Memory B cell (primary cell): ENCODE results near the gene NCKAP1.
"Not testable (repeated sequence)": the region's sequence is repeated elsewhere in the genome, so short reads cannot be mapped to it uniquely, and the experiment has no call there.

Source experiments
- ATAC-seq: fragments of 150-1000 bp; cut with Tn5 transposase; 2 replicates; pipeline ENCODE4 v1.10.0; 2021; ENCODE audit warnings: low read depth, mild to moderate bottlenecking, moderate library complexity
- DNase-seq, 2 donors: peaks; one replicate each; pipeline ENCODE4 v3.0.0; 2022; ENCODE audit warnings: low spot score in 2 of 2
- H3K27ac Mint-ChIP-seq: one replicate; pipeline ENCODE4 v1.8.0; 2022; ENCODE audit warnings: mild to moderate bottlenecking, moderate library complexity, mixed read lengths
- H3K27me3 Mint-ChIP-seq: one replicate; pipeline ENCODE4 v1.8.0; 2022; ENCODE audit warnings: mixed read lengths
- H3K36me3 Mint-ChIP-seq: one replicate; pipeline ENCODE4 v1.8.0; 2022; ENCODE audit warnings: mild to moderate bottlenecking, mixed read lengths
- H3K4me1 Mint-ChIP-seq: one replicate; pipeline ENCODE4 v1.8.0; 2022; ENCODE audit warnings: mixed read lengths
- H3K4me3 Mint-ChIP-seq: one replicate; pipeline ENCODE4 v1.8.0; 2022; ENCODE audit warnings: mild to moderate bottlenecking, moderate library complexity, mixed read lengths
- H3K9me3 Mint-ChIP-seq: one replicate; pipeline ENCODE4 v1.8.0; 2022; ENCODE audit warnings: mixed read lengths

The NCKAP1 gene

GRCh38 chr2:183059561-183059960 is 21.3 kb upstream of the NCKAP1 start:
- Mint-ChIP-seq H3K4me3 (no peak overlapping the region), H3K4me1 (no peaks in the 10 kb centered on the region), H3K27ac (no peak overlapping the region), H3K9me3 (no peaks in the 10 kb centered on the region), H3K27me3 (peaks cover 7% of the 10 kb centered on the region), H3K36me3 (no peaks in the 10 kb centered on the region)
- ATAC-seq (no peak), DNase-seq (no peak)

- H3K4me1 Mint-ChIP-seq = no peaks in the 10 kb centered on the region
- no peaks in the 10 kb centered on the region for H3K9me3 Mint-ChIP-seq
- H3K36me3 Mint-ChIP-seq = no peaks in the 10 kb centered on the region
- H3K27ac Mint-ChIP-seq = no peak overlapping the region
- DNase-seq (no peak), ATAC-seq (no peak)
- peaks cover 5% of the 10 kb centered on the region for H3K27me3 Mint-ChIP-seq
- H3K4me3 Mint-ChIP-seq = no peak overlapping the region
Observed at GRCh38 chr2:183057333-183057985, 19.2 kb upstream of the NCKAP1 start.

GRCh38 chr2:183049420-183049819 is 11.2 kb upstream of the NCKAP1 start:
- H3K9me3 Mint-ChIP-seq = peaks cover 9% of the 10 kb centered on the region
- peaks cover 4% of the 10 kb centered on the region for H3K36me3 Mint-ChIP-seq
- no peak overlapping the region for H3K27ac Mint-ChIP-seq
- H3K4me1 Mint-ChIP-seq = no peaks in the 10 kb centered on the region
- peaks cover 12% of the 10 kb centered on the region for H3K27me3 Mint-ChIP-seq
- ATAC-seq = no peak
- no peak for DNase-seq
- no peak overlapping the region for H3K4me3 Mint-ChIP-seq

DNA sequence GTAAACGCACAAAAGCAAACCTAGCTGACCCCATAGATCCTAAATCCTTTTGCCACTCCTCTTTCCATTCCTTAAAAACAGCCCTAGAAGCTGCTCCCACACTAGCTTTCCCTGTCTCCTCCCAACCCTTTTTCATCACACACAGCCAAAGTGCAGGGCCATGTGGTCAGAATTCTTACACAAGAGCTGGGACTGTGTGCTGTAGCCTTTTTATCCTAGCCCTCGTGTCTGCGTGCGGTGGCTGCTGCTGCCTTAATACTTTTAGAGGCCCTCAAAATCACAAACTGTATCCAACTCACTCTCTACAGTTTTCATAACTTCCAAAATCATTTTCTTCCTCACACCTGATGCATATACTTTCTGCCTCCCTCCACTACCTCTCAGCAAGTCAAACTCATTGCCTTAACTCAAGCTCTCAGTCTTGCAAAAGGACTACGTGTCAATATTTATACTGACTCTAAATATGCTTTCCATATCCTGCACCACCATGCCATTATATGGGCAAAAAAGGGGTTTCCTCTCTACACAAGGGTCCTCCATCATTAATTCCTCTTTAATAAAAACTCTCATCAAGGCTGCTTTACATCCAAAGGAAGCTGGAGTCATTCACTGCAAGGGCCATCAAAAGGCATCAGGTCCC is 9.3 kb upstream of the NCKAP1 start:
- H3K4me1 Mint-ChIP-seq, H3K27ac Mint-ChIP-seq, ATAC-seq, H3K4me3 Mint-ChIP-seq, H3K36me3 Mint-ChIP-seq, DNase-seq: not testable (repeated sequence)
- H3K9me3 Mint-ChIP-seq = peaks cover 11% of the 10 kb centered on the region
- H3K27me3 Mint-ChIP-seq = peaks cover 23% of the 10 kb centered on the region

GRCh38 chr2:183043580-183043979 is 5.3 kb upstream of the NCKAP1 start:
- H3K4me3 Mint-ChIP-seq, H3K4me1 Mint-ChIP-seq, ATAC-seq, H3K36me3 Mint-ChIP-seq, DNase-seq, H3K27ac Mint-ChIP-seq: not testable (repeated sequence)
- peaks cover 13% of the 10 kb centered on the region for H3K9me3 Mint-ChIP-seq
- H3K27me3 Mint-ChIP-seq = peaks cover 42% of the 10 kb centered on the region

- peaks cover 40% of the 10 kb centered on the region for H3K27me3 Mint-ChIP-seq
- peaks cover 8% of the 10 kb centered on the region for H3K36me3 Mint-ChIP-seq
Observed at GRCh38 chr2:183040604-183041003, 2.3 kb upstream of the NCKAP1 start.

GRCh38 chr2:183037553-183038340 is 510 bp downstream of the NCKAP1 start:
- ATAC-seq = peak; percentile 50
- DNase-seq = peak in 1 of 2 donors; percentile 46
- Mint-ChIP-seq H3K36me3 (peaks cover 4% of the 10 kb centered on the region), H3K4me1 (peaks cover 13% of the 10 kb centered on the region), H3K4me3 (peak overlapping the region; percentile 24), H3K9me3 (peaks cover 2% of the 10 kb centered on the region), H3K27me3 (peaks cover 27% of the 10 kb centered on the region), H3K27ac (no peak overlapping the region)

More at GRCh38 chr2:183040604-183041003, 2.3 kb upstream of the NCKAP1 start:
- Mint-ChIP-seq H3K9me3 (peaks cover 11% of the 10 kb centered on the region), H3K27ac (no peak overlapping the region), H3K4me1 (peaks cover 11% of the 10 kb centered on the region), H3K4me3 (no peak overlapping the region)
- DNase-seq (no peak), ATAC-seq (no peak)

GRCh38 chr2:183037074-183037552 is 1.1 kb downstream of the NCKAP1 start:
- ATAC-seq = no peak
- DNase-seq = no peak
- H3K9me3 Mint-ChIP-seq = peaks cover 2% of the 10 kb centered on the region
- peaks cover 4% of the 10 kb centered on the region for H3K36me3 Mint-ChIP-seq
- peaks cover 13% of the 10 kb centered on the region for H3K4me1 Mint-ChIP-seq
- H3K27me3 Mint-ChIP-seq = peaks cover 22% of the 10 kb centered on the region
- peak overlapping the region; percentile 24 for H3K4me3 Mint-ChIP-seq
- H3K27ac Mint-ChIP-seq = no peak overlapping the region

- DNase-seq = no peak
- H3K4me1 Mint-ChIP-seq = peaks cover 13% of the 10 kb centered on the region
- H3K9me3 Mint-ChIP-seq = peaks cover 2% of the 10 kb centered on the region
- peaks cover 4% of the 10 kb centered on the region for H3K36me3 Mint-ChIP-seq
- peak overlapping the region; percentile 33 for H3K27ac Mint-ChIP-seq
- no peak overlapping the region for H3K4me3 Mint-ChIP-seq
- H3K27me3 Mint-ChIP-seq = peaks cover 19% of the 10 kb centered on the region
- peak; percentile 62 for ATAC-seq
Observed at GRCh38 chr2:183035954-183036669, 2.1 kb downstream of the NCKAP1 start.

GRCh38 chr2:183035298-183035953 is 2.8 kb downstream of the NCKAP1 start:
- Mint-ChIP-seq H3K36me3 (peaks cover 2% of the 10 kb centered on the region), H3K4me1 (peaks cover 13% of the 10 kb centered on the region), H3K4me3 (no peak overlapping the region), H3K27me3 (peaks cover 18% of the 10 kb centered on the region), H3K9me3 (peaks cover 2% of the 10 kb centered on the region), H3K27ac (no peak overlapping the region)
- ATAC-seq (no peak), DNase-seq (no peak)

DNA sequence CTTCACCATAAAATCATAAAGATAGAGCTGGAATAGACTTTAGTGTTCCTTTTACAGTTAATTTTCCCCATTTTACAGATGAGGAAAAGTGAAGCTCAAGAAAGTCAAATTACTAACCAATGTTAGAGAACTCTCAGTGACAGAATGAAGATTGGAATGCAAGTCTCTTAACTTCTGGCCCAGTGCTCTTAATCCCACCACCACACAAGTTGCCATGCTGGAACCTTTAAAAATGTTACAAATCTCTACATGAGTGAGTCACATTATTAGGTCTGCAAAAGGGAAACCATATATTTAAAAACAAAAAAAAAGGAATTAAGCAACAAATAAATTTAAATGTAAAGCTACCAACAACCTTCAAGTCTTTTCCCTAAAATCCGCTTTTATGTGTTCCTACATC is 3.5 kb downstream of the NCKAP1 start:
- Mint-ChIP-seq H3K4me3 (no peak overlapping the region), H3K27ac (no peak overlapping the region), H3K9me3 (peaks cover 2% of the 10 kb centered on the region), H3K36me3 (peaks cover 2% of the 10 kb centered on the region), H3K27me3 (peaks cover 20% of the 10 kb centered on the region), H3K4me1 (peaks cover 13% of the 10 kb centered on the region)
- ATAC-seq (no peak), DNase-seq (no peak)

GRCh38 chr2:183033951-183034350 is 4.3 kb downstream of the NCKAP1 start:
- Mint-ChIP-seq H3K27ac (no peak overlapping the region), H3K27me3 (peaks cover 23% of the 10 kb centered on the region), H3K36me3 (peaks cover 2% of the 10 kb centered on the region), H3K4me1 (peaks cover 11% of the 10 kb centered on the region), H3K9me3 (no peaks in the 10 kb centered on the region), H3K4me3 (no peak overlapping the region)
- no peak for ATAC-seq
- DNase-seq = no peak
